ENCODE data around the gene ZNF346.
"Not testable (repeated sequence)": the region's sequence is repeated elsewhere in the genome, so short reads cannot be mapped to it uniquely, and the experiment has no call there.

The ZNF346 gene

DNA sequence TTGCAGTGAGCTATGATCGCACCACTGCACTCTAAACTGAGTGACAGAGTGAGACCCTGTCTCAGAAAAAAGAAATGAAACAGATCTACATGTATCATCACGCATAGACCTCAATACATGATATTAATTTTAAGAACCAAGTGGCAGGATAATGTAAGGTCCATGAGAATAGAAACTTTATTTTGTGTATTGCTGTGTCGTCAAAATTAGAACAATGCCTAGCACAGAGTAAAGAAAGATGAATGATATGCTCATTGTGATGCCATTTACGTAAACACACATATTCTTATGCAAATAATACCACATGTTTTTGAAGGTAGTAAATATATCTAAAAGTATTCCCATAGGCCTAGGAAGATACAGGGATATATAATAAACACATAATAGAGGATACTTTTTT, 12.3 kb upstream of the ZNF346 start:
- DNase-seq = no peak

DNA sequence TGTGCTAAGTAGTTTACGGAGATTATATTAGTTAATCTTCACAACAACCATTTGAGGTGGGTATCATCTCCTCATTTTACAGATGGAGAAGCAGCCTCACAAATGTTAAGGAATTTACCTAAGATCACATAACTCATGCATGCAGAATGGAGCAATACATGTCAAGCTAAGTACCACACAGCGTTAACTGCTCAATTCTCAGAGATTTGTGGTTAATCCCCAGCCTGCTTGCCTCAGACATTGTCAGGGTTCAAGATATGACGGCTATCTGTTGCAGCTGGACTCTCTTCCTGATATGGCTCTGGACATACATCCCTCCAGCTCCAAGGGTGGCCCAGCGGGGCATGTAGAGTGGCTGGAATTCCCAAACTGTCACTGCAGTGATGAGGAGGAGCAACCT, 7.3 kb upstream of the ZNF346 start:
- DNase-seq = no peak

DNA sequence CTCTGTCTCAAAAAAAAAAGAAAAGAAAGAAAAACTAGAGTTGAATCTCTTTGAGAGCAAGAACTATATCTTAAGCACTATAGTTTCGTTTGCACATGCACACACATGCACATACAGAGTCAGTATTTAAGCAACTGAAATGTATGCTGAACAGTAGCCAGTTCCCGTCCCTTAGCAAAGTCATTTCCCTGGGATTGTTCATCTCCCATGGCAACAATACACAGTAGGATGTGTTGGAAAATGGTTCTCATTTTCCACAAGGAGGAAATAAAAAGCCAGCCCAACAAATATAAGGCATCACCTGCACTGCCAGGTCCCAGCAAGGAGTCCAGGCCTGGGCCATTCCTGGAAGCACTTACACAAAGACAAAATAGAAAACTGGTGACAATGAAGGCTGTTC, 4.2 kb upstream of the ZNF346 start:
- DNase-seq = no peak

DNA sequence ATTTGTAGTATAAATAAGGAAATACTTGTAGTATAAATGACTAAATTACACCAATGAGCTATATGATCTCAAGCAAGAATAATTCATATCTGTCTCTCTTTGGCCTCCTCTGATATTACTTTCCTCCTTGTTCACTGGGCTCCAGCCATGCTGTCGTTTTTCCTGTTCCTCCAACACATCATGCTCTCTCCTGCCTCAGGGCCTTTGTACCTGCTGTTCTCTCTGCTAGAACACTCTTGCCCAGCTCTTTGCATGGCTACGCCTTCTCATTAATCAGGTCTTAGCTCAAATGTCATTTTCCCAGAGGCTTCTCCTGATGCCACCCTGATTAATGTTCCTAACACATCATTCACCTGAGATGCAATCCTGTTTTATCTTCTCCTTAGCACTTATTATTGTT, 2.5 kb upstream of the ZNF346 start:
- DNase-seq = no peak

DNA sequence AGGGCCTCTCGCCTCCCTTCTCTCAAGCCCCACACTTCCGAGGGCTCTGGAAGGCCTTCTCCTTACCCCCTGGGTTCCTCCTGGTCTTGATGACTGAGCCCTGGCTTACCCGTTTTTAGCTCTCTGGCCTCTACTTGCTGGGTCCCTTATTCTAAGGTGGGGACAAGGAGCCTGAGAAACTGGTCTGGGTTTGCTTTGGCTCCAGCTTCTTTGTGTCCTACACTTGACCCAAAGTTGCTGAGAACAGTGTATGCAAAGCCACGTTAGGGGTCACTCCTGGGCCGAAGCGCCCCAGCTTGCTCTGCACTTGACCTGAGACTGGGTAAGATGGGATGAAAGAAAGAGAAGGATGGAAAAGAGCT, 788 bp downstream of the ZNF346 start:
- peak; percentile 15 for DNase-seq

DNA sequence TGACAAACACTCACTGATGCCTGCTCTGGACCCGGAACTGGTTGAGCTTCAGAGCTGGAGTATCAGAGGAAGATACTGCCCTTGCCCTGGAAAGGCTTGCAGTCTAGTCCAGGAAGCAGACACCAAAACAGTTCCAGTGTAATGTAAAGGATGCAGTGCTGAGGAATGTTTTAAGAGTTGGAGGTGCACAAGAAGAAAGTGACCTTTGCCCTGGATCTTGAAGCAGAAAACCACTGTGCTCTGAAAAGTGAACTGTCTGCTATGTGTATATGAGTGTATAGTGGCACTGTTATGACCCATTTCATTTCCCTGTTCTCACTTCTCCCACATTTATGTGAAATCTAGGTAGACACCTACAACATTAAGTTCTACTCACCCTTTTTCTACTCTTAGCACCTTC, 2.1 kb downstream of the ZNF346 start:
- no peak for DNase-seq

DNA sequence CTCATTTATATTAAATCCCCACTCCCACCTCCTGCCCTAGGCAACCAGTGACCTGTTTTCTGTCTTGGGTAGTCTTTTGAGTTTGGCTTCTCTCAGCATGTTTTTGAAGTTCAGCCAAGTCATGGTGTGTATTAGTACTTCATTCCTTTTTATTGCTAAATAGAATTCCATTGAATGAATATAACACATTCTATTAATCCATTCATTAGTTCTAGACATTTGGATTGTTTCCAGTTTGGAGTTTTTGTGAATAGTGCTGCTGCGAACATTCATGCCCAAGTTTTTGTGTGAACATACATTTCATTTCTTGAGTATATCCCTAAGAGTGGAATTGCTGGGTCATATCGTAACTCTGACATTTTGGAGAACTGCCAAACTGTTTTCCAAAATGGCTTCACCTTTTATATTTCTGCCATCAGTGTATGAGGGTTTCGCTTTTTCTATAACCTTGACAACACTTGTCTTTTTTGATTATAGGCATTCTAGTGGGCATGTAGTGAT, 2.7 kb downstream of the ZNF346 start:
- DNase-seq = no peak

DNA sequence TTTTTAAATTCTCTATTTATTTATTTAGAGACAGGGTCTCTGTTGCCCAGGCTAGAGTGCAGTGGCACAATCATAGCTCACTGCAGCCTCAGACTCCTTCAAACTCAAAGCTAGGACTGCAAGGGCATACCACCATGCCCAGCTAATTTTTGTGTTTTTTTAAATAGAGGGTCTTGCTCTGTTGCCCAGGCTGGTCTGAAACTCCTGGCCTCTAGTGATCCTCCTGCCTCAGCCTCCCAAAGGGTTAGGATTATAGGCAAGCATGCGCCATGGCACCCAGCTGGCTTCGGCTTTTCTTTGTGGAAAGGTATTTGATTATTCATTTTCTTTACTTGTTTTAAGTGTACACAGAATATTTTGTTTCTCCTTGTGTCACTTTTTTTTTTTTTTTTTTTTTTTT, 5.2 kb downstream of the ZNF346 start:
- no peak for DNase-seq

DNA sequence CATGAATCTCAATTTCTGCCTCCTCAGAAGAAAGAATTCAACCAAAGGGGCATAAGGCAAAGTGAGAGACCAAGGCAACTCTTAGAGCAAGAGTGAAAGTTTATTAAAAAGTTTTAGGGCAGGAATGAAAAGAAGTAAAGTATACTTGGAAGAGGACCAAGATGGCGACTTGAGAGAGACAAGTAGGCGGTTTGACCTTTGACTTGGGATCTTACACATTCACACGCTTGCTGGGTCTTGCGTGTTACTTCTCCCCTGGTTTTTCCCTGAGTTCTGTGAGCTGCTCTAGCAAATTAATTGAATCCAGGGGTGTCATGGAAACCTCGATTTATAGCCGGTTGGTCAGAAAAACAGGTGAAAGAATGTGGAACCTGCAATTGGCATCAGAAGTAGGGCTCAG, 7.0 kb downstream of the ZNF346 start:
- DNase-seq = no peak

DNA sequence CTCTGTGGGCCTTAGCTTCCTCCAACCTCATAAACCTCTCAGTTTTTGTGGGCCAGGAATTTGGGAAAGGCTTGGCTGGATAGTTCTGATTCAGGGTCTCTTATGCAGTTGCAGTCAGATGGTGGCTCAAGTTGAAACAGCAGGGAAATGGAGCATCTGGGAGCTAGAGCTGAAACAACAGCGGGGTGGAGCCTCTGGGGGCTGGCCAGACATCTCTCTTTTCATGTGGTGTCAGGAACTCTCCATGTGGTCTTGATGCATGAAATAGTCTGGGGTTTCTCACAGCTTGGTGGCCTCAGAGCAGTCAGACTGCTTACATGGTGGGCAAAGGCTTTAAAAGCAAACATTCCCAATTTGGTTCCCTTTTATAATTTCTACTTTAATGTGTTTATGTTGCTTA, 13.5 kb downstream of the ZNF346 start:
- DNase-seq = no peak

DNA sequence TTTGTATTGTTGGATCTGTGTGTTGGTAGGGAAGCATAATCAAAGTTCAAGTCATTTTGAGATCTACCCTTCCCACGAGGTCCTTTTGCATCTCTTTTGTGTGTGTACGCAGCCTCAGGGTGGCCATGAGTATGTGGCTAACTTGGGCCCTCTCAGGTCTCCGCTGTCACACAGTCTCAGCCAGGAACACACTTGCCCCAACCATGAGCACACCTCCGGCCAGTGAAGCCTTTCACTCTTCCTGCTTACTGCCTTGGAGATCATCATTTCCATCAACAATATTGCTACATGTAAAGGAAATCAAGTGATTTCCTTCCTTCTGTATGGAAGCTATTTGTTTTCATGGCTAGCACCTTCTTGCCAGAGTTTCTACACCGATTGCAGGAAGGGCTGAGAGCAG, 13.9 kb downstream of the ZNF346 start:
- no peak for DNase-seq

DNA sequence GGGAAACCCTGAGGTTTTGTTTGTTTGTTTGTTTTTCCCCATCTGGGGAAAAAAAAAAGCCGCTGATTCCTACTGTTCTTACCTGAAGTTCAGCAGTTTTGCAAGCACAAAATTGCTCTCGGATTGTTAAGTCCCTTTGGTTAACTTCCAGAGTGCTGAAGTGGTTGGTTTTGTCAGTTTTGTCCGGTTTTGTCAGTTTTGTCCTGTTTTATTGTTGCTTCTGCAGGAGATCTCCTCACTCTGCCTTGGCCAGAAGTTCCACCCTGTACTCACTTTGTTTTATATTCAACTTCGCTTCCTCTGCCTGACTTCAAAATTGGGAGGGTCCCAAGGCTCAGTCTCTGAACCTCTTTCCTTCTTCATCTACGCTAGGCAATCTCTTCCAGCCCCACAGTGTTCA, 14.4 kb downstream of the ZNF346 start:
- DNase-seq = no peak

DNA sequence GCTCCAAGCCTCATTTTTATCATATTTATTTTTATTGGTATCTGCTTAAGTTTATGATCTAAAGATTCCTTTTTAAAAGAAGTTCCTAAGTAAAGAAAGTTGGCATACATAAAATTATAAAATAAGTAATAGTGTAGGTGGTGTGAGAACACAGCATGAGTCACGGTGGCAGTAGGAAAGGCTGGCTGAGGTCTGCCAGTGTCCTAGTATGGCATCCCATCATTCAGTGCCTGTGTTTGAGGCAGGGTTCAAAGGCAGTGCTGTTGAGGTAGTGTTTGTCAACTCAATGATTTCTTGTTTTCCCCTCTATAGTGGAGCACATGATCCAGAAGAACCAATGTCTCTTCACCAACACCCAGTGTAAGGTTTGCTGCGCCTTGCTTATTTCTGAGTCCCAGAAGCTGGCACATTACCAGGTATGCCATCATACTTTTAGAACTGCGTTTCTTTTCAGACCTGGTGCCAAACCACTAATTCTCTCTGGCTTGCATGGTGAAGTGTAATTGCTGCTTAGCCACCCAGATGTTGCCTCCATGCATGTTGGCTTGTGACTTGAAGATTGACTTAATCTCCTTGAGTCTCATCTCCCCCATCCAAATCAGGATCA, 18.4 kb downstream of the ZNF346 start:
- DNase-seq = no peak

DNA sequence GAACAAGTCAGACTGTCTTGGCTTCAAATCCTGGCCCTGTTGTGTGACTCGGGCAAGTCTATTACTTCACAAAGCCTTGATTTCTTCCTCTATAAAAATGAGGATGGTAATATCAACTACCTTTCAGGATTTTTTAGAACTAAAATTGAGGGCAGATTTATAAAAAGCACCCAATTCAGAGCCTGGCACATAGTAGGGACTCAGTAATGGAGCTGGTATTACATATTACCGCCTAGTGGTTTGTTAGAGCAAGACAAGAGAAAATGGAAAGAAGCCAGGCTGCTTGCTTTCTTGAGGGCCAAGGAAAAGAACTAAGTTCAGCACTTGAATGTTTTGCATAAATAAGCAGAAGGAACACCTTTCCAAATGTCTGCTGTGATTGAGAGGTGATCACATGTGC, 19.4 kb downstream of the ZNF346 start:
- no peak for DNase-seq

DNA sequence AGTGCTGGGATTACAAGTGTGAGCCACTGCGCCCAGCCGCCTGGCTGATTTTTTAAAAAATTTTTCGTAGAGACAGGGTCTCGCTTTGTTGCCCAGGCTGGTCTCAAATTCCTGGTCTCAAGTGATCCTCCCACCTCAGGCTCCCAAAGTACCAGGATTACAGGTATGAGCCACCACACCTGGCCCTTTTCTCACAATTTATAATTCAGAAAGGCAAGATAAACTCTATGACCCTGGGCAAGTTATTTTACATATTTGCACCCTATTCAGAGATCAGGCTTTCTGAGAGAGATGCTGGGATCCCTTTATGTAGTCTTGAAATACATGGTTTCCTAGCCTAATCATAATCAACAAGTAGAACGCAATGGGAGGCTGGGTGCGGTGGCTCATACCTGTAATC, 20.6 kb downstream of the ZNF346 start:
- no peak for DNase-seq

DNA sequence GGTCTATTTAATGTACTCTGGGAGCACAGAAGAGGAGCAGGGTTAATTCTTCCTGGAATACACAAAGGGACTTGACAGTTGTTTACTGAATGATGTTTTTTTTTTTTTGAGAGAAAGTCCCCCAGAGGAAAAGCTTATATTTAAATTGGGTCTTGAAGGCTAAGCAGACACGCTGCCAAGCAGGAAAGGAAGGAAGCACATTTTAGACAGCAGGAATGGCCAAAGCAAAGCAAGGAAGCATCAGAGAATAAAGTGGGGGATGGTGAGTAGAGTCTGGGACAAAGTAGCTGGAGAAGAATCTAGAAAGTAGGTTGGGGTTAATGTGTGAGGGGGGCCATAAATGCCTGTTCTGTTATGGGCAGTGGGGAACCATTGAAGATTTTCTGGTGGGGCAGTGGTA, 21.5 kb downstream of the ZNF346 start:
- DNase-seq = no peak

DNA sequence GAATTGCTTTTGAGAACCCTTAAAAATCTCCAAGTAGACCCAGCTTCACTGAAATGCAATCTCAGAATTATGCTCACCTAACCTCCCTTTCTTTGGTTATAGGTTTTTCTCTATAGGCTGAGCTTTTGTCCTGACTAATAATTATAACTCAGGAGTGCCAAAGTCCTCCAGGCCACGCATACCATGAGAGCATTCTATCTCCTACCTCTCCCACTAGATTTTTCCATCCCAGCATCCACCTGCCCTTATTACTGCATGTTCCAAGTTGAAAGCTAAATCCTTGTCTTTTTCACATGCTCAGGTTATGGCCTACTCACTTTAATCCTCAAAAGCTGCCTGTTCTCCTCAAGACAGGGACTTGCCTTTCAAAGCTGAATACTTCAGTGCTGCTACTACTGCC, 22.1 kb downstream of the ZNF346 start:
- DNase-seq = no peak

DNA sequence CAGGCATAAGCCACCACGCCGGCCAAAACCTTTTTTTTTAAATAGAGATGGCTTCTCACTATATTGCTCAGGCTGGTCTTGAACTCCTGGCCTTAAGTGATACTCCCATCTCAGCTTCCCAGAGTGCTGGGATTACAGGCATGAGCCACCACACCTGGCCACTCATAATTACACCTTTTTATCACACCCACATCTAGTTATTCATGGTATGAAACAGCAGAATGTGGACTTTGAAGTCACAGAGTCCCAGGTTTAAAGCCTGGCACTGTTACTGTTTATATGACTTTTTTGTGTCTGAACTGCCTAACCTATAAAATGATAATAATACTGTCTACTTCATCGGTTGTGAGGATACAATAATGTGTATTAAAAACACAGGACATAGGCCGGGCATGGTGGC, 23.1 kb downstream of the ZNF346 start:
- no peak for DNase-seq

DNA sequence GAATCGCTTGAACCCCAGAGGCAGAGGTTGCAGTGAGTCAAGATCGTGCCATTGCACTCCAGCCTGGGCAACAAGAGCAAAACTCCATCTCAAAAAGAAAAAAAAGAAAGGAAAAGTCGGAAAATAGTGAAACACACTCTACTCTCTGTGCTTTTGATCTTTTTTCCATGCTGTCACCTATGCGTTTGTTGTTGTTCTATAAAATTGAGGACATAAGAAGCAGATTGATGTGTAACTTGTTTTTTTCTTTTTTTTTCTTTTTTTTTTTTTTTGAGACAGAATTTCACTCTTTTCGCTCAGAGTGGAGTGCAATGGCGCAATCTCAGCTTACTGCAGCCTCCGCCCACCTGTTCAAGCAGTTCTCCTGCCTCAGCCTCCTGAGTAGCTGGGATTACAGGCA, 26.0 kb downstream of the ZNF346 start:
- DNase-seq = not testable (repeated sequence)

DNA sequence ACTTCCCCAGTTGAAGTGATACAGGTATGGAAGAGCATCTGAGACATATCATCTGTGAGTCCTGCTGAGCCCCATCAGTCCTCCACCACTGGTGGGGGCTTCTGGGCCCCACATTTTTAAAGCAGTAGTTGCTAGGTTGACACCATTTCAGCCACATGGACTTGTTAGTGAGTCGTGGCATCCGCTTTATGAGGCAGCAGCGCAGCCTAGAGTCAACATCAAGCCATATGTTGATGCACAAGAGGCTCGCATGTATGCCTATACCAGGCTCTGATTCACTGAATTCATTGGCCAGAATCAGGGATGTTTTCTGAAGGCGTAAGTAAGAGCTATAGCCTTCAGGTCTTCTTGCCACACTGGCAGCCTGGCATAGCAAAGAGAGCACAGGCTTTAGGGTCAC, 26.8 kb downstream of the ZNF346 start:
- peak; percentile 8 for DNase-seq

DNA sequence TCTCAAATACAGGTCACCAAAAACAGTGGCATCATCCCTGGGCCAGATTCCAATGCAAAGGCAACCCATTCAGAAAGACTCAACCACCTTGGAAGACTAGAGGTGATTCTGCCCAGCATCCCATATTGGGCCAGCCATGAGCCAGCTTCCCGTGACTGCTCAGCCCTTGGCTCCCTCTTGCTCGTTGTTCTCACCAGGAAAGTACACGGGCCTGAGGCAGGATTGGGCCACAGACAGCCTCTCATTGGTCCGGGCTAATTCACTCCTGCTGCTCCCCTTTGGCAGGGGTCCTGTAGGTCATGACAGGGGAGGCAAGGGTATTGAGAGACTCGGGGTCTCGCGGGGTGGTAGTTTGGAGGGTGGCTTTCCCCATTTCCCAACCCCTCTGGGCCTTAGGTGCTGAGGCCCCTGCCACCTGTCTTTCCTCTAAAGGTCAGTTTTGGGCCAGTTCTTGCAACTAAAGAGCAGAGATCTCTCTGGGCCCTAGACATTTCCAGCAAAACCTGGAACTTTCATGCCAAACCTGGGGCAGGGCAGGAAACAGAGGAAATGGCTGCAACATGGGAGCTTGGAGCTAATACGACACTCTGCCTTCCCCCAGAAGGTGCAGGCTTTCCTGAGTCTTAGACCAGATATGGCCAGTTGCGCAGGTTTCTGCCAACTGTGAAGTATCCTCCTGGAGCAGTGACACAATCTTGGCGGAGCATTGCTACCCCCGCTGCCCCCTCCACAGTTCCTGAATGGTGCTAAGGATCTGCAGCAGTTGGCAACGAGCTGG, 42.2 kb downstream of the ZNF346 start:
- DNase-seq = no peak

DNA sequence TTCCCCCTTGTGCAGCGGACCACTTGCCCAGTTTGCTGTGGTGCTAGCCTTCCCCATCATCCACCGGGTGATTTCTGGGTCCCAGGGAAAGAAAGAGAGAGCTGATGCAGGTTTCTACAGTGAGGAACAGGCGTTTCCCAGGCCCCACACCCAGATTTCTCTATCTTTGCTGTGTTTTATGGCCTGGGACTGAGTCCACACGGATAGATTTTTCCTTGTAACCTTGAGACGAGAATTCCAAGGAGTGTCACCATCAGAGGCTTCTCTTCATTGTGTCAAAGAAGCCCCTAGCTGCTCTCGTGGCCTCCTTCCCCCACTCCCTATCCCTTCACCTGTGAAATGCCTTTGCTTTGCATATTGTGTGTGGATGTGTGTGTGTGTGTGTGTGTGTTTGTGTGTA, 43.0 kb downstream of the ZNF346 start:
- no peak for DNase-seq

DNA sequence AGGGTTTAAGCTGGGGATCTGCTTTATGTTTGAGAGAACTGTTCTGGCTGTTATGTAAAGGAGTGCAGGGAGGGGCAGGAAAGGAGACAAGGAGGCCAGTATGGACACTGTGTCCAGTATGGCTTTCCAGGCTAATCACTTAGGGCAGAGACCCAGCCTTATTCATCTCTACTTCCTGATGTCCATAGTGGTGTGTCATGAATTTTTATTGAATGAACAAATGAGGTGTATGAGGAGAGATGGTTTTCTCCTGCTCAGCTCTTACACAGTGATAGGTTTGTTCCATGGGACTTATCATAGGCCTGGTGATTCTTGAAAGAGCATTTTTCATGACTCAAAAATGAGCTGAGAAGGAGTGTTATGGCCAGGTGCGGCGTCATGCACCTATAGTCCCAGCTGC, 43.7 kb downstream of the ZNF346 start:
- no peak for DNase-seq

DNA sequence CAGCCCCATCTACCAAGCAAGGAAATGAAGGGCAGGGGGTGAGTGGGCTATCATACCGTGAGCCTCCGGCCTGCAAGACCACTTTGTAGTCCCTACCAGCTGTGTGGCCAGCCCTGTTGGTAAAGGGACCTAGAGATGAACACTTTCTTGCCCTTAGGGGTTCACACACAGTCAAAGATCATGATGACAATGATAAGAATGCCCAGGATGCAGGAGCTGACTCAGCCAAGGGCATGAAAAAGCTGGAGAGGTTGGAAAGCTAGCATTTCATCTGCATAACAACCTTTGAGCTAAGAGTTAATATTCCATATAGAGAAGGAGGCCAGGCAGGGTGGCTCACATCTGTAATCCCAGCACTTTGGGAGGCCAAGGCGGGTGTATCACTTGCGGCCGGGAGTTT, 45.0 kb downstream of the ZNF346 start:
- no peak for DNase-seq
